Skeletal muscle satellite cell (primary cell): ENCODE measurements around the gene ZFAND3.
A peak's percentile ranks its signal among the peaks of the same experiment; 100 is the strongest.

Experiments
- H3K27me3 ChIP-seq: 2 replicates; pipeline ENCODE4 v1.7.0; 2013; ENCODE audit warnings: low read length; ENCODE audit not compliant: control insufficient read depth, insufficient read depth
- H3K36me3 ChIP-seq: 2 replicates; pipeline ENCODE4 v1.7.0; 2013; ENCODE audit warnings: mild to moderate bottlenecking, control low read depth, low read length; ENCODE audit not compliant: insufficient read depth
- H3K4me1 ChIP-seq: 2 replicates; pipeline ENCODE4 v1.7.0; 2013; ENCODE audit warnings: low read length; ENCODE audit not compliant: control insufficient read depth, insufficient read depth
- H3K4me2 ChIP-seq: 2 replicates; pipeline ENCODE4 v1.7.0; 2013; ENCODE audit warnings: mild to moderate bottlenecking, low read length
- H3K4me3 ChIP-seq: 2 replicates; pipeline ENCODE4 v1.7.0; 2013; ENCODE audit warnings: low read length
- H3K9ac ChIP-seq: 2 replicates; pipeline ENCODE4 v1.7.0; 2013; ENCODE audit warnings: mild to moderate bottlenecking, low read depth, low read length, moderate library complexity
- H3K9me3 ChIP-seq: replicated peaks from 2 replicates; pipeline ENCODE4 v1.7.0; 2013; ENCODE audit warnings: mild to moderate bottlenecking, control low read depth, low read length

ZFAND3 gene

DNA sequence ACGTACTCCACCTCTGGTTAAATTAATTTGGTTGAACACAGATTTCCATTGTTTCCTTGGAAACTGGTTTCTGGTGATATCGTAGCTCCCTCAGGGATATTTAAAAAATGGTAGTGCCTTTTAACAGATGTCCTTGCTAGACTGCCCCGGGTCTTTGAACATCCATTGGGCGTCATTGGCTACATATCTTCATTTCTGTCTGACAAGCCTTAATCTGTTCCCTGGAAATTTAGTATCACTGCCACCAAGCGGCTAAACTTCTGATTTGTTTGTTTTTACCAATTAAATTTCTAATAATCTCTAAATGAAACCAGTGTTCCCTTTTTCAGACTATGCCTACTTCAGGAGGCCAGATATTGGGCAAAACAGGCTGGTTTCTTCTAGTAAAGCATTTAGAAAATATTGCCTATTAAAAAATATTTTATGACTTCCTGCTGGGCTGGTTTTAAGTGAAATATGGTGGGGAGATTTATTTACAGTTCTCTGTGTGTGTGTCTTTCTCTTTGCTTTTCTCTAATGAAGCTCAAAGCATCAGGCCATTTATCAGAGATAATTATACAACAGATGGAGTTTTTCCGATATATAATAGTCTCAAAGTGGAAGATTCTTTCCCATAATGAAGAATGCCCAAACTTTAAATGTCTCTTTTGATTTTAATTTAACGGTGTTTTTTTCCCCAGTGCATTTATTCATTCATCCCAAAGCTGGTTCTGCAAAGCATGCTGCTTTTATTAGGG is 249.5 kb downstream of the ZFAND3 start:
- H3K36me3 ChIP-seq, result peaks cover 12% of the 10 kb centered on the region
- no peaks in the 10 kb centered on the region for H3K4me1 ChIP-seq
- no peak overlapping the region for H3K4me3 ChIP-seq
- no peak overlapping the region for H3K4me2 ChIP-seq
- no peak overlapping the region for H3K9ac ChIP-seq
- no peaks in the 10 kb centered on the region for H3K27me3 ChIP-seq
- H3K9me3 ChIP-seq, result no peaks in the 10 kb centered on the region

DNA sequence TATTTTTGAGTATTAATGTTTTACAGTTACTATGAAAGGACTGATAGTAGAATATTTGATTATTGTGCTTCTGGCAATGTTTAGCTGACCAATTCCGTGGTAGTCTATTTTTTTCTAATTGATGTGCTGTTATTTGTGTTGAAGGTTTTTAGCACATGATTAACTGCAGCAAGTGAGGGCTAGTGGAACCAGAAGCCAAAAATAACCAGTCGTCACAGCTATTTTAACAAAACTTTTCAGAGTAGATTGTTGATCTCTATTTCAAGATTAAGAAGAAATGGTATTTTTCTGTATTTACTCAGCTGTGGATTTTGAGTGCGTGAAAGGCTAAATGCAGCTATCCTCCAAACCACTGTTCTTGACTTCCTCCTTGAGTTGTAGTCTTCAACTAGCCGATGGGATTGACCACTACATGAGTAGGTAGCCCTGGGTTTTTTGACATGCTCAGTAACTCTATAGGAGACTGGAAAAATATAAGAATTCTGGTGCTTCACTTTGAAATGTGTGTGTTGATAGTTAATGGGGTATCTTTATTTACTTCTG is 258.0 kb downstream of the ZFAND3 start:
- peaks cover 19% of the 10 kb centered on the region for H3K4me1 ChIP-seq
- no peak overlapping the region for H3K4me3 ChIP-seq
- no peaks in the 10 kb centered on the region for H3K27me3 ChIP-seq
- peaks cover 4% of the 10 kb centered on the region for H3K36me3 ChIP-seq
- no peak overlapping the region for H3K9ac ChIP-seq
- H3K9me3 ChIP-seq, result no peaks in the 10 kb centered on the region
- no peak overlapping the region for H3K4me2 ChIP-seq

DNA sequence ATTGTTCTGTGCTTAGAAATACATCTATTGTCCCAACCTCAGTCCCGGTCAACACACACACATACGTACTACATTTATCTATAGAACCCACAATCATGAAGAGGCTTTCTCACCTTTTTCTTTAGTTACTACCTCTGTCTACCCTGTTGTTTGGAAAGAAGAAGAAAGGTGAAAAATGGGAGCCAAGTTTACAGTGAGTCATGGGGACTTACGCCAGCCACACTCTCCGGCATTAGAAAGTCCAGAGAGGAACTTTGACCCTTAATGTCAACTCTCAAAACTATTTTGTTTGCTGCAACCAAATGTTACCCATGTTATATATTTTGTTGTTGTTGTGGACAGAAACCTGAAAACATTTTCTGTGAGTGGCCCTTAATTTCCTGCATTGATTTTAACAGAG is 259.1 kb downstream of the ZFAND3 start:
- Histone ChIP-seq H3K4me1 (peaks cover 19% of the 10 kb centered on the region), H3K27me3 (no peaks in the 10 kb centered on the region), H3K9ac (no peak overlapping the region), H3K4me3 (no peak overlapping the region), H3K4me2 (no peak overlapping the region), H3K9me3 (no peaks in the 10 kb centered on the region), H3K36me3 (peaks cover 10% of the 10 kb centered on the region)

DNA sequence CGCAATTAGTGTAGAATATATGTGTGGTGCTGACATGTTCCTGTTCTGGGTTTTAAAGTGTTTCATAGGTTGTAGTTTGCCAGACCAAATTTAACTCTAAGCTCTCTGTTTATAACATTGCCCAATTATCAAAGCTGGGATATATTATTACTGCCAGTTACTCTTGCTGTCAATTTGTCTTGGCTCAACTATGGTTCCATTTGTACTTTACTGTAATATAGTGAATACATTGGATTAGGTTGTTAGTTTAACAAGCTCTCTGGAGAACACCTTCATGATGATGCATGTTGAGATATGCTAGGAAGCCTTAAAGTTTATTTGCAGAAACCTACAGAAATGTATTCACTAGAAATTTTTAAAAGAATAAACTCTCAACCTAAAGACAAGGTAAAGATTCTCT is 259.6 kb downstream of the ZFAND3 start:
- H3K4me2 ChIP-seq, result no peak overlapping the region
- H3K4me1 ChIP-seq, result peaks cover 19% of the 10 kb centered on the region
- H3K27me3 ChIP-seq, result no peaks in the 10 kb centered on the region
- no peak overlapping the region for H3K9ac ChIP-seq
- no peak overlapping the region for H3K4me3 ChIP-seq
- H3K36me3 ChIP-seq, result peaks cover 10% of the 10 kb centered on the region
- H3K9me3 ChIP-seq, result no peaks in the 10 kb centered on the region

DNA sequence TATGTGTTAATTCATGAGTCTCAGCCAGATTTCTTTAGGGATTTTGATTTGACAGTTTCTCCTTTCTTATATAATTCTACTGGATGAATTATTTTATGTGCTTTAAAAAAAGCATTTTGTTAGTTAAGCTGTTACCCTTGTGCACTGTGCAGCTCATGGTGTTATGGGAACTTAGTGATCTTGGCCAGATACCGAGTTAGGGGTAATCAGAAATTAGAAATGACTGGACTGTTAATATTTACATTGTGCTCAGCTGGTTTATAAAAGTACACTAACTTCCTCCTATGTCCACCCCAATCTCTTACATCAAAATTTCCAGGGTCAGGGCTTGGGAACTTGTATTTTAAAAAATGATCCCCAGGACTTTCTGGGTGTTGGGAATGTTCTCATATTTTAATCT is 260.0 kb downstream of the ZFAND3 start:
- Histone ChIP-seq H3K27me3 (no peaks in the 10 kb centered on the region), H3K4me1 (peaks cover 19% of the 10 kb centered on the region), H3K4me2 (no peak overlapping the region), H3K36me3 (peaks cover 10% of the 10 kb centered on the region), H3K9me3 (no peaks in the 10 kb centered on the region), H3K4me3 (no peak overlapping the region), H3K9ac (no peak overlapping the region)

DNA sequence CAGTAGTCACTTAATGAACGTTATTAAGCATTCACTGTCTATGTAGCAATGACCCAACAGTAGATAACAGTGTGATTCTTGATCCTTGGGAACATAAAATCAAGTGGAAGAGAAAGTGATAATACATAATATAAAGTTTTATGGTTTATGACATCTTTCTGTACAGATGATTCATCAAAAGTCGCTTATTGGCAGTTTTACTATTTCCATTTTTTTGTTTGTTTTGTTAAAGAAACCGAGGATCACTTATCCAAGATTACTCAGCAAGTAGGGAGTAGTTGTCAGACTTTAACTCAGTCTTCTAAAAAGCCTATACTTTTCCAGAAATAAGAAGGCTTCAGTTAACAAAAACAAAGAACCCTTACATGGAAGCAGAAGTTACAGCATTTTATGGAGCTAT is 260.8 kb downstream of the ZFAND3 start:
- H3K4me2 ChIP-seq, result peak overlapping the region; percentile 60
- H3K27me3 ChIP-seq, result no peaks in the 10 kb centered on the region
- H3K4me3 ChIP-seq, result no peak overlapping the region
- H3K36me3 ChIP-seq, result peaks cover 16% of the 10 kb centered on the region
- H3K9ac ChIP-seq, result no peak overlapping the region
- no peaks in the 10 kb centered on the region for H3K9me3 ChIP-seq
- H3K4me1 ChIP-seq, result peaks cover 19% of the 10 kb centered on the region

DNA sequence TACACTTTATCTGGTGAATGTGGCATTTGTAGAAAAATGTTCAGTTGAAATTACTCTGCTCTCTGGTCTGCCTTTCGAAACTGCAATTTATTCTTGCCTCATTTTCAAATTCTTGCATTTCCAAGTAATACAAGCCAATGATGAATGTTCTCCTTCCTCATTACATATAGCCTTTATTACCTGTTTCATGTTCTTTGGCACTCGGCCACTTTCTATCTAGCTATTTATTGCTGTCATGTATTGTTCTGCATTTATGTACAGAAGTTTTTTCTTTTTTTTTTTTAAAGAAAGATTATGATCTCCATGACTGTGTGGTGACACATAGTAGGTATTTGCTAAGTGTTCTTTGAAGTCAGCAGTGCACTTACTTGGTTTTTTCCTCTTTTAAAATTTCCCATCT is 261.4 kb downstream of the ZFAND3 start:
- Histone ChIP-seq H3K9me3 (no peaks in the 10 kb centered on the region), H3K4me1 (peaks cover 19% of the 10 kb centered on the region), H3K9ac (no peak overlapping the region), H3K36me3 (peaks cover 16% of the 10 kb centered on the region), H3K27me3 (no peaks in the 10 kb centered on the region), H3K4me3 (no peak overlapping the region), H3K4me2 (peak overlapping the region; percentile 60)

DNA sequence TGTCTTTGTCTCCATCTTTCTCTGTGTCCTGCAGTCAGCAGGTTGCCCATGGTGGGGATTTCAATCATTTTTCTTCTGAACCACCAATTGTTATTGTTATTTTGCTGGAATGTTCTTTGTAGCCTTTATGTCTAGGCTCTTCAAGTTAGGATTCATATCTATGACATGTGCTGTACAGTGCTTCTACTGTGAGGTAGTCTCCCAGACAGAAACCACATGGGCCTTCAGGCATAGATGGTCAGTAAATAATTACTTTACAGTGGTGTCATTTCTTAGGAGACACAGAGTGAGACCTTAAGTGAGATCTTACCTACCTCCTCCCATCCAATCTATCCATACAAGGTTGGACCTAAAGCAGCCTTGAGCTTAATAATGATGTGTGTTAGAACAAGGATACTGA is 265.5 kb downstream of the ZFAND3 start:
- Histone ChIP-seq H3K36me3 (peaks cover 18% of the 10 kb centered on the region), H3K4me1 (peaks cover 14% of the 10 kb centered on the region), H3K9ac (no peak overlapping the region), H3K9me3 (no peaks in the 10 kb centered on the region), H3K27me3 (no peaks in the 10 kb centered on the region), H3K4me2 (no peak overlapping the region), H3K4me3 (no peak overlapping the region)

DNA sequence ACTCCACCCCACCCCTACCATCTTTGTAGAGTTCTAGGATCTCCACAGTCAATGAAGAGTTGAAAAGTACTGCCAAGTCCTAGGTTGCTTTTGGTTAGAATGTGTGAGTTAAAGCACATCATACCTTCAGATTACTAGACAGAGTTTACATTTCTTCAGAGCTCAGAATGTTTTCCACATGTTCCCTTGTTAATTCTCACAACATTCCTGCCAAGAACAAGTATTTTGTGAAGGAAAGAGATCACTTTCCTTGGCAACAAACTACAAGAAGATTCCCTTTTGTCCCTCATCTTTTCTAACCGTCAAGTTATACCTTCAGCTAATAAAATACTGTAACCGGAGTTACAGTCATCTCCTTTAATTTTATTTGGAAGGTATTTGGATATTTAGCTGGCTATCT is 266.8 kb downstream of the ZFAND3 start:
- no peak overlapping the region for H3K9ac ChIP-seq
- peaks cover 18% of the 10 kb centered on the region for H3K36me3 ChIP-seq
- H3K4me1 ChIP-seq, result peaks cover 2% of the 10 kb centered on the region
- no peaks in the 10 kb centered on the region for H3K9me3 ChIP-seq
- H3K4me2 ChIP-seq, result no peak overlapping the region
- H3K4me3 ChIP-seq, result no peak overlapping the region
- no peaks in the 10 kb centered on the region for H3K27me3 ChIP-seq

DNA sequence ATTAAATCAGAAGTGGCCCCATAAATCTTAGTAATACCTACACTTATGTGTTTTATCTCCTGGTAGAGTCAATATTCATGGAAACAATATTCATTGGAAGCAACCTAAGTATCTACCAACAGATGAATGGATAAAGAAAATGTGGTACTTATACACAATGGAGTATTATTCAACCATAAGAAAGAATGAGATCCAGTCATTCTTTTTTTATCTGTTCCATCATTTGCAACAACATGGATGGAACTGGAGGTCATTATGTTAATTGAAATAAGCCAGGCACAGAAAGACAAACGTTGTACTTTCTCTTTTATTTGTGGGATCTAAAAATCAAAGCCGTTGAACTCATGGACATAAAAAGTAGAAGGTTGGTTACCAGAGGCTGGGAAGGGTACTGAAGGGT is 268.5 kb downstream of the ZFAND3 start:
- no peak overlapping the region for H3K4me2 ChIP-seq
- no peak overlapping the region for H3K9ac ChIP-seq
- no peak overlapping the region for H3K4me3 ChIP-seq
- H3K4me1 ChIP-seq, result no peaks in the 10 kb centered on the region
- H3K36me3 ChIP-seq, result peaks cover 14% of the 10 kb centered on the region
- no peaks in the 10 kb centered on the region for H3K27me3 ChIP-seq
- no peaks in the 10 kb centered on the region for H3K9me3 ChIP-seq

DNA sequence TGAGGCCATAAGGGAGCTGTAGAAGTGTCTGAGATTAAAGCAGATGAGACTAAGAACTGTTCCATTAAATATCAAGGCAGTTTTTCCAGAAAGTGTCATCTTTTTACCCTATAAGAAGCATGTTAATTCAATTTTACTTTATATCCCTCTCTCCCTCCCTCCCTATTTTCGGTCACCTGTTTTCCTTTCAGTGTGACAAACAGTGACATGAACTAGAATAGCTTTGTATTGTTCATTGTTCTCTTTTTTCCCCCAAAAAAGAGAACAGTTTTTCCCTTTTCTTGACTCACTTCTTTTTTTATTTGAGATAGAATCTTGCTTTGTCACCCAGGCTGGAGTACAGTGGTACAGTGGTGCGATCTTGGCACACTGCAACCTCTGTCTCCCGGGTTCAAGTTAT is 269.3 kb downstream of the ZFAND3 start:
- H3K9ac ChIP-seq, result no peak overlapping the region
- no peaks in the 10 kb centered on the region for H3K4me1 ChIP-seq
- H3K4me3 ChIP-seq, result no peak overlapping the region
- no peaks in the 10 kb centered on the region for H3K9me3 ChIP-seq
- no peaks in the 10 kb centered on the region for H3K27me3 ChIP-seq
- no peak overlapping the region for H3K4me2 ChIP-seq
- H3K36me3 ChIP-seq, result peaks cover 8% of the 10 kb centered on the region

DNA sequence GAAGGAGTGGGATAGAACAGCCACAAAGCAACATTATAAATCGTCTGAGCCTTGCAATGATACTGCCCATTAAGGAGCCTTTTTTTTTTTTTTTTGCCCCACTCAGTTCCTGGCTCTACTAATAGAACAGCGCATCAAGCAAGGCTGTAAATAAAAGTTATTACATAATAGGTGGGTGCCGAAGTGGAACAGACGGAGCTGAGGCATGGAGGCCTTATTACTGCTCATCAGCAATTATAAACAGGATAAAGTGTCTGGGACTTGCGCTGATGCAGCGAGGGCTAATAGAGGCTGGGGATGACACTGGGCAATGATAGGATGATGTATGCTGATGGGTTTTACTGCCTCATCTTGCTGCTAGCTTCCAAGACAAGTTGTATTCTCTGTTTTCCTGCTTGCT is 272.1 kb downstream of the ZFAND3 start:
- Histone ChIP-seq H3K4me2 (no peak overlapping the region), H3K9me3 (no peaks in the 10 kb centered on the region)

More for the DNA sequence above, 272.1 kb downstream of the ZFAND3 start:
- no peak overlapping the region for H3K4me3 ChIP-seq
- peaks cover 6% of the 10 kb centered on the region for H3K36me3 ChIP-seq
- H3K4me1 ChIP-seq, result peaks cover 18% of the 10 kb centered on the region
- no peaks in the 10 kb centered on the region for H3K27me3 ChIP-seq
- H3K9ac ChIP-seq, result no peak overlapping the region
